Caco-2 (cell line): ENCODE data around the gene LRRC59. TPM values are rescaled to one million over a fixed set of nuclear protein-coding genes. Genes with fewer than 3 reads are reported as not detected.
A peak's percentile ranks its signal among the peaks of the same experiment; 100 is the strongest.

ENCODE experiments used
- BruUV-seq: library from RNA; stranded (reverse); fragments of 400-500 nt; replicated peaks from 2 replicates; lab custom pipeline; 2021; lab: Mats Ljungman, UMichigan
- CTCF ChIA-PET: fragments of 300-600 bp; sonication (Branson Sonifier 250); formaldehyde crosslinking; loops from one replicate; lab custom pipeline; 2022; ENCODE audit warnings: antibody characterized with exemption; lab: Charles Lee
- POLR2A ChIA-PET: fragments of 300-600 bp; sonication (Branson Sonifier 250); formaldehyde crosslinking; loops from one replicate; lab custom pipeline; 2022; ENCODE audit warnings: antibody characterized with exemption; lab: Charles Lee
- DNase-seq, 2 experiments: peaks; one replicate each; pipeline versions ENCODE4 v3.0.0 to v3.0.0-alpha.2; 2020 to 2022
- H3K27me3 ChIP-seq: replicated peaks from 2 replicates; pipeline ENCODE4 v1.6.0; 2011; ENCODE audit warnings: low read length; ENCODE audit not compliant: control insufficient read depth, insufficient read depth
- H3K36me3 ChIP-seq: 2 replicates; pipeline ENCODE4 v1.5.1; 2011; ENCODE audit warnings: low read length; ENCODE audit not compliant: control insufficient read depth, insufficient read depth
- H3K4me1 ChIP-seq: fragments of 250-450 bp; sonication (Bioruptor Pico); 2 replicates; pipeline ENCODE4 v1.5.1; 2020; ENCODE audit warnings: mild to moderate bottlenecking
- H3K4me3 ChIP-seq: 2 replicates; pipeline ENCODE4 v1.5.1; 2011; ENCODE audit warnings: low read depth, mild to moderate bottlenecking, control low read depth, low read length
- H3K9me3 ChIP-seq: fragments of 250-450 bp; sonication (Bioruptor Pico); 2 replicates; pipeline ENCODE4 v1.5.1; 2020; ENCODE audit warnings: mild to moderate bottlenecking, moderate library complexity
- H3K27ac Mint-ChIP-seq: one replicate; pipeline ENCODE4 v1.8.0; 2022; ENCODE audit warnings: mixed read lengths; ENCODE audit not compliant: unreplicated experiment
- H3K27me3 Mint-ChIP-seq: one replicate; pipeline ENCODE4 v1.8.0; 2022; ENCODE audit warnings: mixed read lengths; ENCODE audit not compliant: insufficient read depth, unreplicated experiment
- H3K36me3 Mint-ChIP-seq: one replicate; pipeline ENCODE4 v1.8.0; 2022; ENCODE audit warnings: mild to moderate bottlenecking, mixed read lengths; ENCODE audit not compliant: insufficient read depth, unreplicated experiment
- H3K4me1 Mint-ChIP-seq: one replicate; pipeline ENCODE4 v1.8.0; 2022; ENCODE audit warnings: low read depth, mixed read lengths; ENCODE audit not compliant: unreplicated experiment
- H3K4me3 Mint-ChIP-seq: one replicate; pipeline ENCODE4 v1.8.0; 2022; ENCODE audit warnings: mild to moderate bottlenecking, moderate library complexity, mixed read lengths; ENCODE audit not compliant: unreplicated experiment
- H3K9me3 Mint-ChIP-seq: one replicate; pipeline ENCODE4 v1.8.0; 2022; ENCODE audit warnings: mixed read lengths; ENCODE audit not compliant: unreplicated experiment
- CTCF ChIP-seq, 2 experiments: fragments of 200-600 bp in 1 of 2; IDR thresholded peaks; 1 replicate in 1 of 2; 2 replicates in 1 of 2; pipeline versions ENCODE4 v1.5.1 to v1.8.0; 2011 to 2022; ENCODE audit warnings: antibody characterized with exemption in 1 of 2, control low read depth in 1 of 2, inconsistent platforms in 1 of 2, low read depth in 1 of 2, low read length in 1 of 2, mild to moderate bottlenecking in 1 of 2, moderate library complexity in 1 of 2; ENCODE audit not compliant: insufficient read depth in 1 of 2, severe bottlenecking in 1 of 2, unreplicated experiment in 1 of 2
- intact Hi-C: fragments of 100-400 bp; cut with micrococcal nuclease; formaldehyde crosslinking; loops from one replicate; pipeline ENCODE4 v1.10.0; 2022; ENCODE audit not compliant: unreplicated experiment
- total RNA-seq: library from RNA; stranded (reverse); gene quantifications from 2 replicates; pipeline ENCODE4 v1.2.3, GENCODE V29; 2022

LRRC59 gene
- total RNA-seq, 1 experiment from 2014 or later: 324 TPM

- ChIA-PET CTCF (interaction anchor here (0.9 to 2.8 kb wide), 6 partner anchors 11 to 191 kb away, joined by 3 to 54 read pairs (median 6); partner anchors contain the start of gene LRRC59), POLR2A (interaction anchor here (0.6 to 3.5 kb wide), 5 partner anchors 12 to 445 kb away, joined by 3 to 14 read pairs (median 11); partner anchors contain the start of genes EME1, LRRC59, MRPL27 and XYLT2)
- H3K9me3 ChIP-seq: no peaks in the 10 kb centered on the region
- H3K4me1 ChIP-seq: no peaks in the 10 kb centered on the region; the same call in 1 of the 2 replicates
- Mint-ChIP-seq H3K36me3 (peaks cover 80% of the 10 kb centered on the region), H3K27ac (no peak overlapping the region), H3K4me3 (no peak overlapping the region), H3K27me3 (no peaks in the 10 kb centered on the region), H3K4me1 (peaks cover 10% of the 10 kb centered on the region), H3K9me3 (no peaks in the 10 kb centered on the region)
- peaks cover 17% of the 10 kb centered on the region; the same call in 1 of the 2 replicates for H3K36me3 ChIP-seq
- peak in 1 of 2 experiments; percentile 45 for DNase-seq
- TF ChIP-seq CTCF (IDR thresholded peaks at IDR 0.05; ENCODE audit: insufficient read depth in 1 of 2, low read depth in 1 of 2, low read length in 1 of 2, severe bottlenecking in 1 of 2, unreplicated experiment in 1 of 2): no peak
- no peak overlapping the region for H3K4me3 ChIP-seq
- intact Hi-C loops: loop anchor here (10.0 kb wide), 1 partner anchor 334 kb away; no protein-coding TSS in a partner anchor
- BruUV-seq: TSS peak; percentile 51
- no peaks in the 10 kb centered on the region for H3K27me3 ChIP-seq
Observed at GRCh38 chr17:50360486-50361115, 36.7 kb downstream of the LRRC59 start.

DNA sequence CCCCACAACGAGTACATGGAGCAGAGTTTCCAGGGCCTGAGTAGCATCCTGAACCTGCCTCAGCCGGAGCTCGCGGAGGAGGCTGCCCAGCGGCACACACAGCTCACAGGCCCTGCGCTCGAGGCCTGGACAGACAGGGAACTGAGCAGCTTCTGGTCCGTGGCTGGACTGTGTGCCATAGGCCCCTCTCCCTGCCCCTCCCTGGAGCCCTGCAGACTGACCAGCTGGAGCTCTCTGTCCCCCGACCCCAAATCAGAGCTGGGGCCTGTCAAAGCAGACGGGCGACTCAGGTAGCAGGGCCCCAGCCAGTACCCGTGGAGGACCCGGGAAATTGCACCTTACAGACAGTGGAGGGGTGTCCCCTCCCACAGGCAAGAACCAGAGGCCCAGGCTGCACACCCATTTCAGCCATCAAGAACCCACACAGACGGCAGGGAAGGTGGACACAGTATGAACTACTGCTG lies 37.3 kb downstream of the LRRC59 start:
- Histone ChIP-seq H3K36me3 (peaks cover 18% of the 10 kb centered on the region), H3K4me3 (no peak overlapping the region), H3K4me1 (no peaks in the 10 kb centered on the region), H3K9me3 (no peaks in the 10 kb centered on the region), H3K27me3 (no peaks in the 10 kb centered on the region)
- POLR2A ChIA-PET: interaction anchor here (0.6 kb wide), 2 partner anchors 33 to 446 kb away, joined by 3 to 11 read pairs; no protein-coding TSS in a partner anchor
- no peaks in the 10 kb centered on the region for H3K9me3 Mint-ChIP-seq
- BruUV-seq: no TSS peak
- no peaks in the 10 kb centered on the region for H3K27me3 Mint-ChIP-seq
- DNase-seq: peak in 1 of 2 experiments; percentile 47
- peaks cover 81% of the 10 kb centered on the region for H3K36me3 Mint-ChIP-seq
- peaks cover 10% of the 10 kb centered on the region for H3K4me1 Mint-ChIP-seq
- H3K27ac Mint-ChIP-seq: no peak overlapping the region
- no peak overlapping the region for H3K4me3 Mint-ChIP-seq
- CTCF ChIA-PET: interaction anchor here (0.5 to 3.1 kb wide), 3 partner anchors 37 to 119 kb away, joined by 3 to 13 read pairs (median 8); partner anchors contain the start of gene LRRC59
- no peak for TF ChIP-seq CTCF (IDR thresholded peaks at IDR 0.05; ENCODE audit: insufficient read depth in 1 of 2, low read depth in 1 of 2, low read length in 1 of 2, severe bottlenecking in 1 of 2, unreplicated experiment in 1 of 2)
- intact Hi-C loops: loop anchor here (10.0 kb wide), 1 partner anchor 335 kb away; no protein-coding TSS in a partner anchor

- TF ChIP-seq CTCF (IDR thresholded peaks at IDR 0.05; ENCODE audit: insufficient read depth in 1 of 2, low read depth in 1 of 2, low read length in 1 of 2, severe bottlenecking in 1 of 2, unreplicated experiment in 1 of 2): no peak
- Mint-ChIP-seq H3K4me3 (no peak overlapping the region), H3K27ac (no peak overlapping the region), H3K27me3 (no peaks in the 10 kb centered on the region), H3K4me1 (peaks cover 6% of the 10 kb centered on the region), H3K36me3 (peaks cover 78% of the 10 kb centered on the region), H3K9me3 (no peaks in the 10 kb centered on the region)
- no peaks in the 10 kb centered on the region for H3K4me1 ChIP-seq
- H3K4me3 ChIP-seq: no peak overlapping the region
- H3K36me3 ChIP-seq: peaks cover 16% of the 10 kb centered on the region
- CTCF ChIA-PET: interaction anchor here (0.5 to 3.1 kb wide), 5 partner anchors 13 to 119 kb away, joined by 3 to 13 read pairs (median 3); partner anchors contain the start of genes LRRC59 and XYLT2
- POLR2A ChIA-PET: no interaction called here
- intact Hi-C loops: no loop called here
- peak in 1 of 2 experiments; percentile 51 for DNase-seq
- no peaks in the 10 kb centered on the region for H3K9me3 ChIP-seq
- no TSS peak for BruUV-seq
- H3K27me3 ChIP-seq: no peaks in the 10 kb centered on the region
Observed at GRCh38 chr17:50359005-50359699, 38.2 kb downstream of the LRRC59 start.
